ENCODE measurements around the gene DNAH7. TPM values are rescaled to one million over a fixed set of nuclear protein-coding genes. Genes with fewer than 3 reads are reported as not detected.

DNAH7 gene
- total and polyA plus RNA-seq, 9 donors: 0.30 to 27.3 (median 1.6) TPM

DNA sequence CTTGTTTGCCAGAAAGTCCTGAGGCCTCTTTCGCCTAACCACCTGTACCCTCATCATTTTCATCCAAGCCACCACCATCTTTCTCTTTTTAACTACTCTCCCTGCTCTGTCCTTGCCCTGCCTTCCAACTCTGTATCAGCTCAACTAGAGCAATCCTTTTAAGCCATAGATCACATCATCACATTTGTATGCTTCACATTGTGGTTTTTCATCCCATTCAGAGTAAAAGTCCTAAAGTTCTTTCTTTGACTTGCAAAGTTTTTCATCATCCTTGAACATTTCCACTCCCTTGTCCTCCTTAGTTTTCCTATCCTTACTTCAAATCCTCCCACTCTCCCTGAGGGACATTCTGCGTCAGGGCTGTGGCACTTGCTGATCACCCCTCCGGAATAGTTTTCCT lies 337.7 kb downstream of the DNAH7 start:
- intact Hi-C loops (cut with DNase I): no loop called here
- WGBS, 3 donors: 86 to 94% (median 92%) methylated on average over 3 of the region's 3 CpGs
- DNase-seq: no peak

DNA sequence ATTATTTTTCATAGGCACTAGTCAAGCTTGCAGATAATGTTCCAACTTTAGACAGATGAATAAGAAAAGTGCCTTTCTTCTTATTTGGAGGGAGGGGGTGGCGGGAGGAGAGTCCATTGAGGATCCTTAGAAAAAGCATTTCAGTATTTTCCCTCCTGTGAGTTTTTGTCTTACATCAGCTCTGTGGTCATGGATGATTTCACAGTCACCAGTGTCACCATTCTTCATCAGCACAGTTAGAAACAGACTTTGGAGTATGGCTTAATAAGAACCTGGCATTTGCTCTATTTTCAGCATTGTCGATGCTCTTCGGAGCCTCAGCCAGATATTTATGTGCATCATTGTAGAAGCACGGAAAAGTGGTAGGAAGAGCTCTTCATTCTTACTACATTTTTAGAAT lies 341.5 kb downstream of the DNAH7 start:
- H3K27ac ChIP-seq: no peak overlapping the region
- H3K36me3 ChIP-seq: no peaks in the 10 kb centered on the region
- intact Hi-C loops (cut with DNase I): no loop called here
- 96 to 99% (median 96%) methylated on average over 4 of the region's 4 CpGs for WGBS, 3 donors
- DNase-seq: no peak
- no peak overlapping the region for H3K4me3 ChIP-seq
- H3K9me3 ChIP-seq: no peaks in the 10 kb centered on the region
- TF ChIP-seq, protein P1, sequence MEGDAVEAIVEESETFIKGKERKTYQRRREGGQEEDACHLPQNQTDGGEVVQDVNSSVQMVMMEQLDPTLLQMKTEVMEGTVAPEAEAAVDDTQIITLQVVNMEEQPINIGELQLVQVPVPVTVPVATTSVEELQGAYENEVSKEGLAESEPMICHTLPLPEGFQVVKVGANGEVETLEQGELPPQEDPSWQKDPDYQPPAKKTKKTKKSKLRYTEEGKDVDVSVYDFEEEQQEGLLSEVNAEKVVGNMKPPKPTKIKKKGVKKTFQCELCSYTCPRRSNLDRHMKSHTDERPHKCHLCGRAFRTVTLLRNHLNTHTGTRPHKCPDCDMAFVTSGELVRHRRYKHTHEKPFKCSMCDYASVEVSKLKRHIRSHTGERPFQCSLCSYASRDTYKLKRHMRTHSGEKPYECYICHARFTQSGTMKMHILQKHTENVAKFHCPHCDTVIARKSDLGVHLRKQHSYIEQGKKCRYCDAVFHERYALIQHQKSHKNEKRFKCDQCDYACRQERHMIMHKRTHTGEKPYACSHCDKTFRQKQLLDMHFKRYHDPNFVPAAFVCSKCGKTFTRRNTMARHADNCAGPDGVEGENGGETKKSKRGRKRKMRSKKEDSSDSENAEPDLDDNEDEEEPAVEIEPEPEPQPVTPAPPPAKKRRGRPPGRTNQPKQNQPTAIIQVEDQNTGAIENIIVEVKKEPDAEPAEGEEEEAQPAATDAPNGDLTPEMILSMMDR (IDR thresholded peaks at IDR 0.05): no peak
- TF ChIP-seq POLR2A (IDR thresholded peaks at IDR 0.05) (no peak), EP300 (IDR thresholded peaks at IDR 0.05) (no peak)
- no peaks in the 10 kb centered on the region for H3K4me1 ChIP-seq (ENCODE audit: insufficient read depth)
- no peaks in the 10 kb centered on the region for H3K27me3 ChIP-seq

More for the DNA sequence above, 337.7 kb downstream of the DNAH7 start:
- Histone ChIP-seq H3K9me3 (no peaks in the 10 kb centered on the region), H3K36me3 (no peaks in the 10 kb centered on the region), H3K27ac (no peak overlapping the region), H3K4me1 (ENCODE audit: insufficient read depth) (no peaks in the 10 kb centered on the region), H3K4me3 (no peak overlapping the region), H3K27me3 (no peaks in the 10 kb centered on the region)
- TF ChIP-seq EP300 (IDR thresholded peaks at IDR 0.05): no peak
- TF ChIP-seq POLR2A (IDR thresholded peaks at IDR 0.05): no peak
- TF ChIP-seq, protein P1 (IDR thresholded peaks at IDR 0.05): no peak

DNA sequence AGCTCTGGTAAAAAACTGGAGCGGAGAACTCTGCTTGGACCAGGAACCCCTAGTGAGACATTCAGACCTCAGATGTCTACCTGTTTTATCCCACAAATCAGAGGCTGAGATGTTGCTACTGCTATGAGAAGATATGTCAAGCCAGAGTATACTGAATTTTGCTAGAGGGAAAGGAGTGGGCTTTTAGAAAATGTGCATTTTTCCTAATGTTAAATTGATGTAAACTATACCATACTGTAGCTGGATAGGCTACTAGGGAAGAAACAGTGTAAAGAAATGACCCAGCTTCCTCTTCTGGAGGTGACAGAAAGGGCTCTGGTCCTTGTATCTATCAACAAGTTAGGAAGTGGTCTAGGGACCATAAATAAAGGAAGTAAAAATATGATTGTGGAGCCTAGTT lies 346.6 kb downstream of the DNAH7 start:
- intact Hi-C loops (cut with DNase I): no loop called here
- Histone ChIP-seq H3K9me3 (no peaks in the 10 kb centered on the region), H3K36me3 (no peaks in the 10 kb centered on the region), H3K4me3 (no peak overlapping the region), H3K27me3 (no peaks in the 10 kb centered on the region), H3K27ac (no peak overlapping the region), H3K4me1 (ENCODE audit: insufficient read depth) (no peaks in the 10 kb centered on the region)
- TF ChIP-seq EP300 (IDR thresholded peaks at IDR 0.05): no peak
- TF ChIP-seq POLR2A (IDR thresholded peaks at IDR 0.05): no peak
- TF ChIP-seq, protein P1 (IDR thresholded peaks at IDR 0.05): no peak
- 97 to 100% (median 100%) methylated on average over 1 of the region's 1 CpG for WGBS, 3 donors
- no peak for DNase-seq

DNA sequence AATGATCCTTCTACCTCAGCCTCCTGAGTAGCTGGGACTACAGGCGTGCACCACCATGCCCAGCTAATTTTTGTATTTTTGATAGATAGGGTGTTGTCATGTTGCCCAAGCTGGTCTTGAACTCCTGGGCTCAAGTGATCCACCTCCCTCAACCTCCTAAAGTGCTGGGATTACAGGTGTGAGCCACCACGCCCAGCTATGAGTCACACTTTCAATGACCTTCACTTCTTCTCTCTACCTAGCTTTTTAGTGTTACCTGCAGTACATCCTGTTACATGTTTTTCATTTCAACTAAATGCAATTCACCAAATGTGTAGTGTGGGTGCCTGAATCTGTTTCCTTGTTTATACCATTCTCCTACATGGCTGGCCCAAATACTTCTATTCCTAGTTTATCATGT lies 347.6 kb downstream of the DNAH7 start:
- TF ChIP-seq EP300 (IDR thresholded peaks at IDR 0.05): no peak
- TF ChIP-seq, protein P1 (IDR thresholded peaks at IDR 0.05): no peak
- TF ChIP-seq POLR2A (IDR thresholded peaks at IDR 0.05): no peak
- Histone ChIP-seq H3K27ac (no peak overlapping the region), H3K9me3 (no peaks in the 10 kb centered on the region), H3K36me3 (no peaks in the 10 kb centered on the region), H3K4me1 (ENCODE audit: insufficient read depth) (no peaks in the 10 kb centered on the region), H3K4me3 (no peak overlapping the region), H3K27me3 (no peaks in the 10 kb centered on the region)
- DNase-seq: no peak
- intact Hi-C loops (cut with DNase I): no loop called here
- 95 to 97% (median 96%) methylated on average over 2 of the region's 2 CpGs for WGBS, 3 donors

All from ovary (tissue), 9 donors.